NCI-H524 treated with DMSO at 0.1 percent for 48 hours (cell line): ENCODE data around the gene DHRSX.
"Not testable (repeated sequence)": the region's sequence is repeated elsewhere in the genome, so short reads cannot be mapped to it uniquely, and the experiment has no call there.

Experiments used
- DNase-seq: peaks from one replicate; lab custom pipeline; 2025; lab: John Stamatoyannopoulos, UW

The DHRSX gene

GRCh38 chrX:2261831-2262667 is 238.7 kb downstream of the DHRSX start:
- DNase-seq = no peak

- DNase-seq = no peak
These were observed 248.3 kb downstream of the DHRSX start for GRCh38 chrX:2252331-2253065.

- DNase-seq = no peak
These were observed 249.6 kb downstream of the DHRSX start for GRCh38 chrX:2251211-2251610.

- no peak for DNase-seq
These were observed 256.8 kb downstream of the DHRSX start for GRCh38 chrX:2243913-2244460.

- no peak for DNase-seq
These were observed 257.8 kb downstream of the DHRSX start for GRCh38 chrX:2242980-2243379.

- no peak for DNase-seq
These were observed 258.4 kb downstream of the DHRSX start for GRCh38 chrX:2242326-2242725.

- DNase-seq = not testable (repeated sequence)
These were observed 259.3 kb downstream of the DHRSX start for GRCh38 chrX:2241496-2241895.

- DNase-seq = not testable (repeated sequence)
These were observed 260.0 kb downstream of the DHRSX start for GRCh38 chrX:2240761-2241160.

GRCh38 chrX:2237976-2238375 is 262.8 kb downstream of the DHRSX start:
- no peak for DNase-seq

GRCh38 chrX:2231570-2232192 is 269.1 kb downstream of the DHRSX start:
- no peak for DNase-seq

GRCh38 chrX:2230457-2230856 is 270.3 kb downstream of the DHRSX start:
- DNase-seq = no peak

GRCh38 chrX:2228536-2228935 is 272.2 kb downstream of the DHRSX start:
- no peak for DNase-seq

GRCh38 chrX:2226906-2227656 is 273.7 kb downstream of the DHRSX start:
- DNase-seq = no peak

GRCh38 chrX:2226182-2226581 is 274.6 kb downstream of the DHRSX start:
- no peak for DNase-seq

GRCh38 chrX:2224597-2225235 is 276.1 kb downstream of the DHRSX start:
- DNase-seq = no peak

GRCh38 chrX:2224161-2224560 is 276.6 kb downstream of the DHRSX start:
- DNase-seq = no peak

- no peak for DNase-seq
These were observed 279.8 kb downstream of the DHRSX start for GRCh38 chrX:2220829-2221567.

- DNase-seq = no peak
These were observed 280.5 kb downstream of the DHRSX start for GRCh38 chrX:2220296-2220695.

GRCh38 chrX:2214138-2214823 is 286.5 kb downstream of the DHRSX start:
- DNase-seq = not testable (repeated sequence)

- not testable (repeated sequence) for DNase-seq
These were observed 289.1 kb downstream of the DHRSX start for GRCh38 chrX:2211667-2212066.
